Neuron (in vitro differentiated cells): ENCODE results near the gene PRKAR2A.
"Not testable (repeated sequence)": the region's sequence is repeated elsewhere in the genome, so short reads cannot be mapped to it uniquely, and the experiment has no call there.

Experiments used
- H2AFZ ChIP-seq: one replicate; pipeline ENCODE4 v1.6.1; 2013; ENCODE audit warnings: low read depth, mild to moderate bottlenecking, inconsistent platforms, low read length, moderate library complexity
- H3K27me3 ChIP-seq: one replicate; pipeline ENCODE4 v1.6.1; 2013; ENCODE audit warnings: low read length; ENCODE audit not compliant: insufficient read depth
- H3K36me3 ChIP-seq: one replicate; pipeline ENCODE4 v1.6.1; 2013; ENCODE audit warnings: low read length; ENCODE audit not compliant: insufficient read depth
- H3K4me1 ChIP-seq: one replicate; pipeline ENCODE4 v1.6.1; 2013; ENCODE audit warnings: low read length; ENCODE audit not compliant: insufficient read depth
- H3K4me3 ChIP-seq: 2 replicates; pipeline ENCODE4 v1.5.1; 2013; ENCODE audit warnings: mild to moderate bottlenecking, low read length, moderate library complexity
- H3K9me3 ChIP-seq: one replicate; pipeline ENCODE4 v1.6.1; 2013; ENCODE audit warnings: low read length

Gene PRKAR2A

DNA sequence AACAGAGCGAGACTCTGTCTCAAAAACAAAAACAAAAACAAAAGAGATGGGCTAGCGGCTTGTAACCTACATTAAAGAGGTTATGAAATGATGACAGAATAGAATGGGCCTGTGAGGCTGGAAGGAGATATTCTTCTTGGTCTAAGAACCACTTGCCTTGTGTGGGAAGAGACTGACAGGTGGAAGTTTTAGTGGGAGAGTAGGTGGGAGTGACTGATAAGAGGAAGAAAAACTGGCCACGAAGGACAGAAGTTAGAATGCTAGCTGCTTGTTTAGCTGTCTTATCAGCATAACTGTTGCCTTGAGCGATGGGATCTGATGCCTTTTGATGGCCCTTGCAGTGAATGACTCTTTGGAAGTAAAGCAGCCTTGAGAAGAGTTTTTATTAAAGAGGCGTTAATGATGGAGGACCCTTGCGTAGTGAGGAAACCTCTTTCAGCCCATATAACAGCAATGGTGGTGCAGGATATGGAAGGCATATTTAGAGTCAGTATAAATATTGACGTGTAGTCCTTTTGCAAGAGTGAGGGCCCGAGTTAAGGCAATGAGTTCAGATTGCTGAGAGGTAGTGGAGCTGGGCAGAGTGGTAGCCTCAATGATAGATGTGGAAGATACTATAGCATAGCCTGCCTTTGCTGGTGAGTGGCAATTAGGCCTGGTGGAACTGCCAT is 122.4 kb downstream of the PRKAR2A start:
- H3K27me3 ChIP-seq, H3K9me3 ChIP-seq, H3K4me1 ChIP-seq, H2AFZ ChIP-seq, H3K4me3 ChIP-seq, H3K36me3 ChIP-seq: not testable (repeated sequence)

- H3K4me1 ChIP-seq, result no peaks in the 10 kb centered on the region
These were observed 123.9 kb downstream of the PRKAR2A start for GRCh38 chr3:48723725-48724124.

GRCh38 chr3:48723293-48723692 is 124.4 kb downstream of the PRKAR2A start:
- not testable (repeated sequence) for H3K9me3 ChIP-seq, H3K36me3 ChIP-seq, H3K4me3 ChIP-seq, H3K4me1 ChIP-seq, H2AFZ ChIP-seq, H3K27me3 ChIP-seq

More at GRCh38 chr3:48723725-48724124, 123.9 kb downstream of the PRKAR2A start:
- Histone ChIP-seq H3K36me3 (no peaks in the 10 kb centered on the region), H3K9me3 (no peaks in the 10 kb centered on the region), H2AFZ (no peak overlapping the region), H3K4me3 (no peak overlapping the region), H3K27me3 (no peaks in the 10 kb centered on the region)

DNA sequence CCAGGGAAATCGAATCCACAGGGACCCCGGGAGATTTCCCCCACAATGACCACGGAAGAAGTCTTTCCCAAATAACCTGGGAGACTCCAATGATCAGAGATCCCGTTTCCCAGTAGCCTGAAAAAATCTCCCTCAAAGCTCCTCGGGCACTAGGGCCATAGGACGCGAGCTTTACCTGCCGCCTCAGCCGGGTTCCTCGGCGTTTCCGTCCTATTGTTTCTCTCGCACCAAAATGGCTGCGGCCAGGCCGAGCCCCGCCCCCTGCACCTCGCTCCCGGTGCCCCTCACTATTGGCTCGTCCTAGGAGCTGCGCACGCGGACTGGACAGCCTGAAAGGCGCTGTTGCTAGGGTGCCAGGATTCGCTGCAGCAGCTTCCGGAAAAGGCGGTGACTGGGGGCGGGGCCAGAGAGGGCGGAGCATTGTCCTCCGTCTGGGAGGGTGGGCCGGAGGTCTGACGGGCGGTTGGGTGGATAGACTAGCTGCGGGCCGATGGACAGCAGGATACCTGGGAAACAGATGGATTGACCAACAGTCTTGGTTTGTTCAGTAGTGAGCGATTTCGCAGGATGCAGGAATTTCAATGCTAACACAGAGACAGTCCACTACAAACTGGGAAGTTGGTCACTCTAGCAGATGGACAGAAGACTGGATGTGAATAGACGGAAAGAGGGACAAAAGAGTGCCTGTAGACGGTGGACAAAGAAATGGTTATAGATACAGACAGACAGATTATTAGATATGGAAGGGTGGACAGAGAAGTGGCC is 130.5 kb downstream of the PRKAR2A start, which contains the start of gene IP6K2:
TSS of gene IP6K2 (minus strand) at position 240 of the 765 bp plus-strand sequence. CDS start 21,930 bp downstream, outside the sequence.
- Histone ChIP-seq H3K36me3 (peaks cover 23% of the 10 kb centered on the region), H3K4me3 (peak within 1 kb of the TSS; percentile 96), H3K27me3 (no peaks in the 10 kb centered on the region), H3K9me3 (no peaks in the 10 kb centered on the region), H2AFZ (peak within 1 kb of the TSS; percentile 6), H3K4me1 (peaks cover 16% of the 10 kb centered on the region)

GRCh38 chr3:48716508-48716981 is 131.1 kb downstream of the PRKAR2A start:
- H3K36me3 ChIP-seq, result peaks cover 27% of the 10 kb centered on the region

GRCh38 chr3:48715174-48715800 is 132.4 kb downstream of the PRKAR2A start:
- H3K4me3 ChIP-seq, result peak overlapping the region; percentile 96
- H3K4me1 ChIP-seq, result peaks cover 16% of the 10 kb centered on the region
- H3K27me3 ChIP-seq, result no peaks in the 10 kb centered on the region
- no peak overlapping the region for H2AFZ ChIP-seq
- peaks cover 38% of the 10 kb centered on the region for H3K36me3 ChIP-seq
- peaks cover 6% of the 10 kb centered on the region for H3K9me3 ChIP-seq

More at GRCh38 chr3:48716508-48716981, 131.1 kb downstream of the PRKAR2A start:
- H3K4me1 ChIP-seq, result peaks cover 16% of the 10 kb centered on the region
- H3K4me3 ChIP-seq, result peak overlapping the region; percentile 96
- H2AFZ ChIP-seq, result no peak overlapping the region
- H3K27me3 ChIP-seq, result no peaks in the 10 kb centered on the region
- H3K9me3 ChIP-seq, result peaks cover 3% of the 10 kb centered on the region

- Histone ChIP-seq H3K9me3 (peaks cover 6% of the 10 kb centered on the region), H2AFZ (no peak overlapping the region), H3K36me3 (peaks cover 64% of the 10 kb centered on the region), H3K4me3 (no peak overlapping the region), H3K27me3 (no peaks in the 10 kb centered on the region), H3K4me1 (peaks cover 12% of the 10 kb centered on the region)
These were observed 135.9 kb downstream of the PRKAR2A start for GRCh38 chr3:48711727-48712126.

DNA sequence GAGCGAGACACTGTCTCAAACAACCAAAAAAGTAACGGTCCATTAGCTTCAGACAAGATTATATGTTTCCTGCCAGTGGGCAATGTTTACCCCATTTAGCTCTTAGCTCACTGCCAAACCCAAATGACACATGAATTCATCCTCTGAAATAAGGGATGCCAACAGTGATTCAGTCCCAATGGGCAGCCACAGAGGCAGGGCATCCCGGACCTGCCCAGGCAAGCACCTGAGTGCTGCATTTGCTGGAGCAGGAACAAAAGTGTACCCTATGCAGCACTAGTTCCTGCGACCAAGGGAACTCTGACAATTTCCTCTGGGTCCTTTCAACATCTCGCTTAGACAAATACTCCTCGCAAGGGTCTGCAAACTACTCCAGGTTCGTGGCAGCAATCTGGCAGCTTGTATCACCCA is 138.6 kb downstream of the PRKAR2A start:
- H3K36me3 ChIP-seq, result peaks cover 71% of the 10 kb centered on the region
- no peaks in the 10 kb centered on the region for H3K27me3 ChIP-seq
- H3K9me3 ChIP-seq, result peaks cover 6% of the 10 kb centered on the region
- H2AFZ ChIP-seq, result no peak overlapping the region
- H3K4me1 ChIP-seq, result no peaks in the 10 kb centered on the region
- no peak overlapping the region for H3K4me3 ChIP-seq

DNA sequence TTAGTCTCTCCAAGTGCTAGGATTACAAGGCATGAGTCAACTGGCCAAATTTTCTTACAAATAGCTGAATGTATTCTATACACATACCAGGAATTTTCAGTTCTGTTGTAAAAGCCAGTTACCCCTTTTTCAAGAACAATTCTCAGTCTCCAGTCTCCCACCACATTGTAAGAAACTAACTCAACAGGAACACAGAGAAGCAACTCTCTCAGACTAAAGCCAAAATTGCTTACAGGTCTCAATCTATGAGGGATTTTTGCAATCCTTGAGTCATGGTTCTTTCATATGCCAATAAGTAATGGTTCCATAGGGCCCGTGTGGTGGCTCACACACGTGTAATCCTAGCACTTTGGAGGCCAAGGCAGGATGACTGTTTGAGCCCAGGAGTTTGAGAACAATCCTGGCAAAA is 139.2 kb downstream of the PRKAR2A start:
- H3K27me3 ChIP-seq, result no peaks in the 10 kb centered on the region
- peaks cover 68% of the 10 kb centered on the region for H3K36me3 ChIP-seq
- H3K4me3 ChIP-seq, result no peak overlapping the region
- H3K4me1 ChIP-seq, result no peaks in the 10 kb centered on the region
- H2AFZ ChIP-seq, result no peak overlapping the region
- peaks cover 6% of the 10 kb centered on the region for H3K9me3 ChIP-seq

- Histone ChIP-seq H3K27me3 (no peaks in the 10 kb centered on the region), H3K4me3 (no peak overlapping the region), H3K36me3 (peaks cover 67% of the 10 kb centered on the region), H2AFZ (no peak overlapping the region), H3K4me1 (no peaks in the 10 kb centered on the region), H3K9me3 (peaks cover 7% of the 10 kb centered on the region)
These were observed 140.5 kb downstream of the PRKAR2A start for GRCh38 chr3:48707157-48707556.

- no peak overlapping the region for H3K4me3 ChIP-seq
- no peaks in the 10 kb centered on the region for H3K27me3 ChIP-seq
- peaks cover 2% of the 10 kb centered on the region for H3K9me3 ChIP-seq
- no peak overlapping the region for H2AFZ ChIP-seq
- H3K36me3 ChIP-seq, result peaks cover 60% of the 10 kb centered on the region
- H3K4me1 ChIP-seq, result no peaks in the 10 kb centered on the region
These were observed 145.3 kb downstream of the PRKAR2A start for GRCh38 chr3:48702320-48702920.

DNA sequence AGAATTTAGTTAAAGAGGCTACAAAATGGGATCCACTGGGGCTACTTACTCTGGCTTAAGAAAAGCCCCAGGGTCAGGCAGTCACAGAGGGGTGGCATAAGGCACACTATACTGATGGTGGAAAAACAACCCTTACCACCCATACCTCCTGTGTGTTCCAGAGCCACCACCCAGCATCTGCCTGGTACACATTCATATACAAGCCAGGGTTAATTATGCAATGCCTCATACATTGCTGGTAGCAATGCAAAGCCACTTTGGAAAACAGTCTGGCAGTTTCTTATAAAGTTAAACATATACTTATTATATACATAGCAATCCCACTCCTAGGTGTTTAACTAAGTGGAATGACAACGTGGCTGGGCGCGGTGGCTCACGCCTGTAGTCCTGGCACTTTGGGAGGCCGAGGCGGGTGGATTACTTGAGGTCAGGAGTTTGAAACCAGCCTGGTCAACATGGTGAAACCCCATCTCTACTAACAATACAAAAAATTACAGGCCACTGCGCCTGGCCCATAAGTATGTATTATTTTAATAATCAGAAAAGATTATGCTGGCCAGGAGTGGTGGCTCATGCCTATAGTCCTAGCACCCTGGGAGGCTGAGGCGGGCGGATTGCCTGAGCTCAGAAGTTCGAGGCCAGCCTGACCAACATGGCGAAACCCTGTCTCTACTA is 146.8 kb downstream of the PRKAR2A start:
- H3K27me3 ChIP-seq, result no peaks in the 10 kb centered on the region
- H3K4me3 ChIP-seq, result no peak overlapping the region
- peaks cover 2% of the 10 kb centered on the region for H3K9me3 ChIP-seq
- H3K4me1 ChIP-seq, result no peaks in the 10 kb centered on the region
- no peak overlapping the region for H2AFZ ChIP-seq
- H3K36me3 ChIP-seq, result peaks cover 55% of the 10 kb centered on the region
